Measurements from ENCODE around the gene OPCML.

OPCML gene

GRCh38 chr11:132490978-132491377 lies 1041.3 kb downstream of the OPCML start:
- Histone ChIP-seq H2AFZ (ENCODE audit: low read length) (no peak overlapping the region), H4K20me1 (ENCODE audit: insufficient read depth, low read length) (no peaks in the 10 kb centered on the region), H3K4me3 (ENCODE audit: low read depth, low read length, poor library complexity, severe bottlenecking) (no peak overlapping the region), H3K27me3 (ENCODE audit: insufficient read depth, low read length) (no peaks in the 10 kb centered on the region), H3K9me2 (ENCODE audit: low read depth, low read length) (no peaks in the 10 kb centered on the region), H3K36me3 (ENCODE audit: insufficient read depth, low read length) (no peaks in the 10 kb centered on the region), H3K4me2 (ENCODE audit: low read length) (no peak overlapping the region), H3K9me3 (ENCODE audit: low read length) (no peaks in the 10 kb centered on the region), H3K9ac (ENCODE audit: low read length) (no peak overlapping the region), H3K27ac (ENCODE audit: low read depth, low read length, poor library complexity, severe bottlenecking) (no peak overlapping the region), H3K79me2 (ENCODE audit: insufficient read depth, low read length) (no peaks in the 10 kb centered on the region), H3F3A (ENCODE audit: insufficient read depth, low read length) (no peaks in the 10 kb centered on the region), H3K4me1 (ENCODE audit: insufficient read depth, low read length, severe bottlenecking) (no peaks in the 10 kb centered on the region)
- TF ChIP-seq CTCF (IDR thresholded peaks at IDR 0.05; ENCODE audit: low read length) (no peak), EZH2 (IDR thresholded peaks at IDR 0.05; ENCODE audit: borderline replicate concordance, low read length) (no peak)

GRCh38 chr11:132486060-132486459 lies 1046.2 kb downstream of the OPCML start:
- H3K9me2 ChIP-seq (ENCODE audit: low read depth, low read length), result no peaks in the 10 kb centered on the region

GRCh38 chr11:132475026-132475425 lies 1057.3 kb downstream of the OPCML start:
- H3K27ac ChIP-seq (ENCODE audit: low read depth, low read length, poor library complexity, severe bottlenecking), result no peak overlapping the region
- H3K9ac ChIP-seq (ENCODE audit: low read length), result no peak overlapping the region
- H3K4me1 ChIP-seq (ENCODE audit: insufficient read depth, low read length, severe bottlenecking), result no peaks in the 10 kb centered on the region
- no peaks in the 10 kb centered on the region for H3K9me3 ChIP-seq (ENCODE audit: low read length)
- no peaks in the 10 kb centered on the region for H4K20me1 ChIP-seq (ENCODE audit: insufficient read depth, low read length)
- no peaks in the 10 kb centered on the region for H3K27me3 ChIP-seq (ENCODE audit: insufficient read depth, low read length)
- no peaks in the 10 kb centered on the region for H3F3A ChIP-seq (ENCODE audit: insufficient read depth, low read length)
- H3K4me2 ChIP-seq (ENCODE audit: low read length), result no peak overlapping the region
- H3K79me2 ChIP-seq (ENCODE audit: insufficient read depth, low read length), result no peaks in the 10 kb centered on the region
- no peak overlapping the region for H3K4me3 ChIP-seq (ENCODE audit: low read depth, low read length, poor library complexity, severe bottlenecking)
- H3K9me2 ChIP-seq (ENCODE audit: low read depth, low read length), result no peaks in the 10 kb centered on the region
- TF ChIP-seq EZH2 (IDR thresholded peaks at IDR 0.05; ENCODE audit: borderline replicate concordance, low read length) (no peak), CTCF (IDR thresholded peaks at IDR 0.05; ENCODE audit: low read length) (no peak)
- no peak overlapping the region for H2AFZ ChIP-seq (ENCODE audit: low read length)
- no peaks in the 10 kb centered on the region for H3K36me3 ChIP-seq (ENCODE audit: insufficient read depth, low read length)

More at GRCh38 chr11:132486060-132486459, 1046.2 kb downstream of the OPCML start:
- H3K79me2 ChIP-seq (ENCODE audit: insufficient read depth, low read length), result no peaks in the 10 kb centered on the region
- TF ChIP-seq CTCF (IDR thresholded peaks at IDR 0.05; ENCODE audit: low read length) (no peak), EZH2 (IDR thresholded peaks at IDR 0.05; ENCODE audit: borderline replicate concordance, low read length) (no peak)
- no peaks in the 10 kb centered on the region for H4K20me1 ChIP-seq (ENCODE audit: insufficient read depth, low read length)
- H3F3A ChIP-seq (ENCODE audit: insufficient read depth, low read length), result no peaks in the 10 kb centered on the region
- no peak overlapping the region for H2AFZ ChIP-seq (ENCODE audit: low read length)
- no peak overlapping the region for H3K27ac ChIP-seq (ENCODE audit: low read depth, low read length, poor library complexity, severe bottlenecking)
- no peak overlapping the region for H3K4me2 ChIP-seq (ENCODE audit: low read length)
- no peak overlapping the region for H3K4me3 ChIP-seq (ENCODE audit: low read depth, low read length, poor library complexity, severe bottlenecking)
- H3K4me1 ChIP-seq (ENCODE audit: insufficient read depth, low read length, severe bottlenecking), result no peaks in the 10 kb centered on the region
- H3K27me3 ChIP-seq (ENCODE audit: insufficient read depth, low read length), result no peaks in the 10 kb centered on the region
- no peak overlapping the region for H3K9ac ChIP-seq (ENCODE audit: low read length)
- H3K9me3 ChIP-seq (ENCODE audit: low read length), result no peaks in the 10 kb centered on the region
- H3K36me3 ChIP-seq (ENCODE audit: insufficient read depth, low read length), result no peaks in the 10 kb centered on the region

All from OCI-LY1 (cell line).